ENCODE measurements around the gene COL10A1.

DNA sequence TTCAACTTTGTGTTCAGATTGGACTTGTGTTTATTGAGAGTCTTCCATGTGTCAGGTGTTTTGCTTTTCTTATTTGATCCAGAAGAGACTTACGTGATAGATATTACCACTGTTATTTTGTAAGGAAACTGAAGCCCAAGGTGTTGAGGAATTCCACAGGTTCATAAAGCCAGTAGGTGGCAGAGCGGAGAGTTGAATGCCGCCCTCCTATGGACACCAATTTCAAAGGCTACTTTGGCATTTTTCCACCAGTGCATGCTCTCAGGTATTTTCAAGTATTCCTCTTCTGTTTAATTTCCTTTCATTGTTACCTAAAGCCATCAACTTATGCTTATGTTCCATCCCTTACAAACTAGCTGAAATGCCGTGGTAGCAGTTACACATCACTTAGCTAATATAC lies 14.0 kb upstream of the COL10A1 start:
- TF ChIP-seq, protein P1, sequence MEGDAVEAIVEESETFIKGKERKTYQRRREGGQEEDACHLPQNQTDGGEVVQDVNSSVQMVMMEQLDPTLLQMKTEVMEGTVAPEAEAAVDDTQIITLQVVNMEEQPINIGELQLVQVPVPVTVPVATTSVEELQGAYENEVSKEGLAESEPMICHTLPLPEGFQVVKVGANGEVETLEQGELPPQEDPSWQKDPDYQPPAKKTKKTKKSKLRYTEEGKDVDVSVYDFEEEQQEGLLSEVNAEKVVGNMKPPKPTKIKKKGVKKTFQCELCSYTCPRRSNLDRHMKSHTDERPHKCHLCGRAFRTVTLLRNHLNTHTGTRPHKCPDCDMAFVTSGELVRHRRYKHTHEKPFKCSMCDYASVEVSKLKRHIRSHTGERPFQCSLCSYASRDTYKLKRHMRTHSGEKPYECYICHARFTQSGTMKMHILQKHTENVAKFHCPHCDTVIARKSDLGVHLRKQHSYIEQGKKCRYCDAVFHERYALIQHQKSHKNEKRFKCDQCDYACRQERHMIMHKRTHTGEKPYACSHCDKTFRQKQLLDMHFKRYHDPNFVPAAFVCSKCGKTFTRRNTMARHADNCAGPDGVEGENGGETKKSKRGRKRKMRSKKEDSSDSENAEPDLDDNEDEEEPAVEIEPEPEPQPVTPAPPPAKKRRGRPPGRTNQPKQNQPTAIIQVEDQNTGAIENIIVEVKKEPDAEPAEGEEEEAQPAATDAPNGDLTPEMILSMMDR (IDR thresholded peaks at IDR 0.05) = no peak
- no peak for TF ChIP-seq POLR2A (IDR thresholded peaks at IDR 0.05)
